ENCODE measurements around the gene RGPD8. TPM values are rescaled to one million over a fixed set of nuclear protein-coding genes. Genes with fewer than 3 reads are reported as not detected.
"Not testable (repeated sequence)": the region's sequence is repeated elsewhere in the genome, so short reads cannot be mapped to it uniquely, and the experiment has no call there.

RGPD8 gene
- total RNA-seq, 1 experiment from 2014 or later = 5.5 TPM

- not testable (repeated sequence) for H3K4me1 ChIP-seq (replicated peaks); H3K9me3 ChIP-seq (replicated peaks); H3K27me3 ChIP-seq (replicated peaks); DNase-seq (ENCODE audit: low read depth in 1 of 2, low spot score in 2 of 2); H3K4me3 ChIP-seq; H3K36me3 ChIP-seq; H3K27ac ChIP-seq
Observed at GRCh38 chr2:112431587-112432295, 1.7 kb downstream of the RGPD8 start.

- H3K27me3 ChIP-seq (replicated peaks); DNase-seq (ENCODE audit: low read depth in 1 of 2, low spot score in 2 of 2); H3K36me3 ChIP-seq; H3K9me3 ChIP-seq (replicated peaks); H3K4me1 ChIP-seq (replicated peaks); H3K27ac ChIP-seq; H3K4me3 ChIP-seq: not testable (repeated sequence)
Observed at GRCh38 chr2:112424553-112424952, 8.9 kb downstream of the RGPD8 start.

GRCh38 chr2:112416860-112417259, 16.6 kb downstream of the RGPD8 start:
- H3K4me1 ChIP-seq (replicated peaks); H3K27me3 ChIP-seq (replicated peaks); H3K4me3 ChIP-seq; H3K27ac ChIP-seq; DNase-seq (ENCODE audit: low read depth in 1 of 2, low spot score in 2 of 2); H3K9me3 ChIP-seq (replicated peaks); H3K36me3 ChIP-seq: not testable (repeated sequence)

GRCh38 chr2:112360055-112360454, 73.4 kb downstream of the RGPD8 start:
- not testable (repeated sequence) for H3K9me3 ChIP-seq (replicated peaks); DNase-seq (ENCODE audit: low read depth in 1 of 2, low spot score in 2 of 2); H3K36me3 ChIP-seq; H3K27ac ChIP-seq; H3K4me1 ChIP-seq (replicated peaks); H3K27me3 ChIP-seq (replicated peaks); H3K4me3 ChIP-seq

GRCh38 chr2:112354335-112354734, 79.1 kb downstream of the RGPD8 start:
- H3K36me3 ChIP-seq; H3K4me1 ChIP-seq (replicated peaks); DNase-seq (ENCODE audit: low read depth in 1 of 2, low spot score in 2 of 2); H3K9me3 ChIP-seq (replicated peaks); H3K4me3 ChIP-seq; H3K27ac ChIP-seq; H3K27me3 ChIP-seq (replicated peaks): not testable (repeated sequence)

- H3K27ac ChIP-seq; H3K4me3 ChIP-seq; H3K27me3 ChIP-seq (replicated peaks); DNase-seq (ENCODE audit: low read depth in 1 of 2, low spot score in 2 of 2); H3K36me3 ChIP-seq; H3K4me1 ChIP-seq (replicated peaks); H3K9me3 ChIP-seq (replicated peaks): not testable (repeated sequence)
Observed at GRCh38 chr2:112352809-112353603, 80.4 kb downstream of the RGPD8 start.

GRCh38 chr2:112352292-112352691, 81.2 kb downstream of the RGPD8 start:
- not testable (repeated sequence) for H3K4me1 ChIP-seq (replicated peaks); DNase-seq (ENCODE audit: low read depth in 1 of 2, low spot score in 2 of 2); H3K36me3 ChIP-seq; H3K4me3 ChIP-seq; H3K9me3 ChIP-seq (replicated peaks); H3K27ac ChIP-seq; H3K27me3 ChIP-seq (replicated peaks)

- H3K36me3 ChIP-seq = no peaks in the 10 kb centered on the region
- DNase-seq (ENCODE audit: low read depth in 1 of 2, low spot score in 2 of 2) = no peak
- H3K9me3 ChIP-seq (replicated peaks) = no peaks in the 10 kb centered on the region
- no peaks in the 10 kb centered on the region; the same call in 1 of the 2 replicates for H3K27me3 ChIP-seq (replicated peaks)
- H3K27ac ChIP-seq = no peak overlapping the region
- H3K4me3 ChIP-seq = no peak overlapping the region
- H3K4me1 ChIP-seq (replicated peaks) = no peaks in the 10 kb centered on the region
Observed at GRCh38 chr2:112345030-112346027, 88.1 kb downstream of the RGPD8 start.

GRCh38 chr2:112343827-112344585, 89.4 kb downstream of the RGPD8 start:
- Histone ChIP-seq H3K9me3 (replicated peaks) (no peaks in the 10 kb centered on the region), H3K4me1 (replicated peaks) (no peaks in the 10 kb centered on the region), H3K4me3 (no peak overlapping the region), H3K27ac (no peak overlapping the region), H3K27me3 (replicated peaks) (no peaks in the 10 kb centered on the region; the same call in 1 of the 2 replicates), H3K36me3 (no peaks in the 10 kb centered on the region)
- DNase-seq (ENCODE audit: low read depth in 1 of 2, low spot score in 2 of 2) = no peak

GRCh38 chr2:112342067-112342550, 91.3 kb downstream of the RGPD8 start:
- Histone ChIP-seq H3K27me3 (replicated peaks) (no peaks in the 10 kb centered on the region; the same call in 1 of the 2 replicates), H3K9me3 (replicated peaks) (no peaks in the 10 kb centered on the region), H3K4me1 (replicated peaks) (no peaks in the 10 kb centered on the region), H3K4me3 (no peak overlapping the region), H3K36me3 (no peaks in the 10 kb centered on the region), H3K27ac (no peak overlapping the region)
- no peak for DNase-seq (ENCODE audit: low read depth in 1 of 2, low spot score in 2 of 2)

GRCh38 chr2:112340475-112341267, 92.8 kb downstream of the RGPD8 start:
- Histone ChIP-seq H3K36me3 (no peaks in the 10 kb centered on the region), H3K4me1 (replicated peaks) (no peaks in the 10 kb centered on the region), H3K27me3 (replicated peaks) (no peaks in the 10 kb centered on the region; the same call in 1 of the 2 replicates), H3K4me3 (no peak overlapping the region), H3K9me3 (replicated peaks) (no peaks in the 10 kb centered on the region), H3K27ac (no peak overlapping the region)
- DNase-seq (ENCODE audit: low read depth in 1 of 2, low spot score in 2 of 2) = no peak

- Histone ChIP-seq H3K27me3 (replicated peaks) (no peaks in the 10 kb centered on the region; the same call in 1 of the 2 replicates), H3K9me3 (replicated peaks) (no peaks in the 10 kb centered on the region), H3K36me3 (no peaks in the 10 kb centered on the region), H3K4me1 (replicated peaks) (no peaks in the 10 kb centered on the region), H3K27ac (no peak overlapping the region), H3K4me3 (no peak overlapping the region)
- no peak for DNase-seq (ENCODE audit: low read depth in 1 of 2, low spot score in 2 of 2)
Observed at GRCh38 chr2:112339986-112340385, 93.5 kb downstream of the RGPD8 start.
